Measurements from ENCODE around the gene CDK5RAP1. TPM values are rescaled to one million over a fixed set of nuclear protein-coding genes. Genes with fewer than 3 reads are reported as not detected.

Gene CDK5RAP1, protein sequence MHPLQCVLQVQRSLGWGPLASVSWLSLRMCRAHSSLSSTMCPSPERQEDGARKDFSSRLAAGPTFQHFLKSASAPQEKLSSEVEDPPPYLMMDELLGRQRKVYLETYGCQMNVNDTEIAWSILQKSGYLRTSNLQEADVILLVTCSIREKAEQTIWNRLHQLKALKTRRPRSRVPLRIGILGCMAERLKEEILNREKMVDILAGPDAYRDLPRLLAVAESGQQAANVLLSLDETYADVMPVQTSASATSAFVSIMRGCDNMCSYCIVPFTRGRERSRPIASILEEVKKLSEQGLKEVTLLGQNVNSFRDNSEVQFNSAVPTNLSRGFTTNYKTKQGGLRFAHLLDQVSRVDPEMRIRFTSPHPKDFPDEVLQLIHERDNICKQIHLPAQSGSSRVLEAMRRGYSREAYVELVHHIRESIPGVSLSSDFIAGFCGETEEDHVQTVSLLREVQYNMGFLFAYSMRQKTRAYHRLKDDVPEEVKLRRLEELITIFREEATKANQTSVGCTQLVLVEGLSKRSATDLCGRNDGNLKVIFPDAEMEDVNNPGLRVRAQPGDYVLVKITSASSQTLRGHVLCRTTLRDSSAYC
- polyA plus RNA-seq (2013, experiment 1 of 2), result 34.3 TPM
- 31.1 TPM for polyA plus RNA-seq (2013, experiment 2 of 2)

- WGBS, result under 1% methylated on average over 43 of the region's 43 CpGs
- Histone ChIP-seq H3K27ac (ENCODE audit: low read depth, low read length) (no peak within 1 kb of the TSS), H3K9me3 (ENCODE audit: insufficient read depth, low read depth, low read length) (no peaks in the 10 kb centered on the region), H3K36me3 (ENCODE audit: insufficient read depth, low read length) (peaks cover 11% of the 10 kb centered on the region), H3K27me3 (ENCODE audit: insufficient read depth, low read length) (no peaks in the 10 kb centered on the region), H3K9ac (ENCODE audit: low read depth, low read length) (peak within 1 kb of the TSS; percentile 80), H3K4me3 (ENCODE audit: low read length) (peak within 1 kb of the TSS; percentile 91), H3K4me1 (ENCODE audit: insufficient read depth, low read length) (peaks cover 9% of the 10 kb centered on the region; the same call in 1 of the 2 replicates)
Measured at GRCh38 chr20:33401184-33401920, at the start of gene CDK5RAP1. Gene CDK5RAP1 (minus strand): TSS chr20:33401519. CDS start chr20:33397064, 4,455 bp downstream.

- H3K27me3 ChIP-seq (ENCODE audit: insufficient read depth, low read length), result peaks cover under 1% of the 10 kb centered on the region; the same call in 1 of the 2 replicates
- H3K4me1 ChIP-seq (ENCODE audit: insufficient read depth, low read length), result no peaks in the 10 kb centered on the region
- no peaks in the 10 kb centered on the region for H3K36me3 ChIP-seq (ENCODE audit: insufficient read depth, low read length)
- 78% methylated on average over 4 of the region's 4 CpGs for WGBS
- no peak overlapping the region for H3K27ac ChIP-seq (ENCODE audit: low read depth, low read length)
- peaks cover 5% of the 10 kb centered on the region; the same call in 1 of the 2 replicates for H3K9me3 ChIP-seq (ENCODE audit: insufficient read depth, low read depth, low read length)
- H3K9ac ChIP-seq (ENCODE audit: low read depth, low read length), result no peak overlapping the region
- no peak overlapping the region for H3K4me3 ChIP-seq (ENCODE audit: low read length)
Measured at GRCh38 chr20:33450867-33451266, 49.5 kb upstream of the CDK5RAP1 start.

- no peak overlapping the region for H3K9ac ChIP-seq (ENCODE audit: low read depth, low read length)
- WGBS, result 90% methylated on average over 3 of the region's 4 CpGs
Measured at GRCh38 chr20:33445881-33446625, 44.7 kb upstream of the CDK5RAP1 start.

DNA sequence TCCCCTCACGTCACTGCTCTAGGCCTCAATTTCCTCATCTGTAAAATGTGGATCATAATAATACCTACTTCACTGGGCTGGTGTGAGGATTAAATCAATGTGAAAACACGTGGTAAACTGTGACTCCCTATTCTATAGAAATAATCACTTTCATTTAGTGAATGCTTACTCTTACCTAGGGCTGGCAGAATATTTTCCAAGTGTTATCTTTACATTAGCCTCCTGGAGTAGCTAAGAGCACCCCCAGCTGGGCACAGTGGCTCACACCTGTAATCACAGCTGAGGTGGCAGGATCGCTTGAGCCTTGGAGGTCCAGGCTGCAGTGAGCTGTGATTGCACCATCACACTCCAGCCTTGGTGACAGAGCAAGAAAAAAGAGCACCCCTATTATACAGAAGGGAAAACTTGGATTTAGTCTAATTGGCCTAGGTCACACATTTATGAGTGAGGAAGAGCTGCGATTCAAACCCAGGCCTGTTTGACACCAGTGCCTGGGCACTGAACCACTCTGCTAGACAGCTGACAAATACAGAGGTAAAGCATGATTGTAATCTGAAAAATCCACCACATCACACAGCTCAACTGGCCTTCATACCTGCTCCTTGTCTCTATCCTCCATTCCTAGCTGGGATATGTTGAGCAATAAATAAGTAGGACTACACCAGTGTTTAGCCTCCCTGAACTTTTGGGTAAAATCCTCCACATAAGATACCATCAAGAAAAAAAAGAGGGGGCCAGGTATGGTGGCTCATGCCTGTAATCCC, 43.7 kb upstream of the CDK5RAP1 start:
- H3K27me3 ChIP-seq (ENCODE audit: insufficient read depth, low read length), result peaks cover 29% of the 10 kb centered on the region
- peak overlapping the region; percentile 82 for H3K4me3 ChIP-seq (ENCODE audit: low read length)
- H3K4me1 ChIP-seq (ENCODE audit: insufficient read depth, low read length), result peaks cover 4% of the 10 kb centered on the region; the same call in 1 of the 2 replicates
- no peak overlapping the region for H3K9ac ChIP-seq (ENCODE audit: low read depth, low read length)
- H3K9me3 ChIP-seq (ENCODE audit: insufficient read depth, low read depth, low read length), result peaks cover 5% of the 10 kb centered on the region; the same call in 1 of the 2 replicates
- H3K27ac ChIP-seq (ENCODE audit: low read depth, low read length), result no peak overlapping the region
- 62% methylated on average over 3 of the region's 4 CpGs for WGBS
- H3K36me3 ChIP-seq (ENCODE audit: insufficient read depth, low read length), result no peaks in the 10 kb centered on the region

More at GRCh38 chr20:33445881-33446625, 44.7 kb upstream of the CDK5RAP1 start:
- Histone ChIP-seq H3K27ac (ENCODE audit: low read depth, low read length) (no peak overlapping the region), H3K36me3 (ENCODE audit: insufficient read depth, low read length) (no peaks in the 10 kb centered on the region), H3K9me3 (ENCODE audit: insufficient read depth, low read depth, low read length) (peaks cover 5% of the 10 kb centered on the region; the same call in 1 of the 2 replicates), H3K27me3 (ENCODE audit: insufficient read depth, low read length) (peaks cover 29% of the 10 kb centered on the region), H3K4me1 (ENCODE audit: insufficient read depth, low read length) (peaks cover 4% of the 10 kb centered on the region; the same call in 1 of the 2 replicates), H3K4me3 (ENCODE audit: low read length) (no peak overlapping the region)

DNA sequence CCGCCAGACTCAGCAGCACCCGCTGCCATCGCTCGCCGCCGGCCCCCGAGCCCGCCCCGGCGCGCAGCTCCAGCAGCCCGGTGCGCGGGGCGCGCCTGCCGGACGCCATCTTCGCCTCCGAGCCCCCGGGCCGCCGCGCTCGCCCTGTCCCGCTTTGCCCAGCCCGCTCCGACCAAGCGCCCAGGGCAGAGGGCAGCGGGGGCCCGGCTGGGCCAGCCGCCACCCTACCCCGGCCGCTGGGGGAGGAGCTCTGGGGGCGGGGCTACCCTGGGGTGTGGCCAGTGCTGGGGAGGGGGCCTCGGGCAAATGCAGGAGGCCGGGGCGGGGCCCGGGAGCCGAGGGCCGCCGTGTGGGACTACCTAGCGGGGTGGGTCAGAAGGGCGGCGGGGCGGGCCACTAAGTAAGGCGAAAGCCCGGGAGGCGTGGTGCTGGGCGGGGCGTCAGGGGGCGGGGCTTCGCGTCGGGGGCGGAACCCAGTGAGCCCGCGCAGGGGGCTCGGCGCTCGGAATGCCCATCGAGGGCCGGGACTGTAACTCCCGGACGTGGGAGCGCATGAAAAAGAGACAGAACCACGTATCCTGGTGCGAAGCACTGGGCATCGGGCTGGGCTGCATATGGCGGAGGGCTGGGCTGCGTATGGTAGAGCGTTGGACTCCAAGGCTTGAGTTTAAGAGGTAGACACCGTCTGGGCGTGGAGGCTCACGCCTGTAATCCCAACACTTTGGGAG, 42.4 kb upstream of the CDK5RAP1 start, which contains the start of gene SNTA1:
TSS of gene SNTA1 (minus strand) at position 252 of the 728 bp plus-strand sequence. CDS start at position 109, 143 bp downstream.
- peak within 1 kb of the TSS; percentile 82 for H3K4me3 ChIP-seq (ENCODE audit: low read length)
- H3K4me1 ChIP-seq (ENCODE audit: insufficient read depth, low read length), result peaks cover 4% of the 10 kb centered on the region; the same call in 1 of the 2 replicates
- peak within 1 kb of the TSS; percentile 67 for H3K9ac ChIP-seq (ENCODE audit: low read depth, low read length)
- WGBS, result under 1% methylated on average over 75 of the region's 75 CpGs
- no peaks in the 10 kb centered on the region for H3K36me3 ChIP-seq (ENCODE audit: insufficient read depth, low read length)
- peaks cover 29% of the 10 kb centered on the region for H3K27me3 ChIP-seq (ENCODE audit: insufficient read depth, low read length)
- H3K9me3 ChIP-seq (ENCODE audit: insufficient read depth, low read depth, low read length), result peaks cover 5% of the 10 kb centered on the region; the same call in 1 of the 2 replicates
- no peak within 1 kb of the TSS; the same call in 1 of the 2 replicates for H3K27ac ChIP-seq (ENCODE audit: low read depth, low read length)

- Histone ChIP-seq H3K4me1 (ENCODE audit: insufficient read depth, low read length) (peaks cover 4% of the 10 kb centered on the region; the same call in 1 of the 2 replicates), H3K9ac (ENCODE audit: low read depth, low read length) (peak overlapping the region; percentile 67), H3K36me3 (ENCODE audit: insufficient read depth, low read length) (no peaks in the 10 kb centered on the region), H3K9me3 (ENCODE audit: insufficient read depth, low read depth, low read length) (no peaks in the 10 kb centered on the region), H3K27me3 (ENCODE audit: insufficient read depth, low read length) (peaks cover 29% of the 10 kb centered on the region), H3K4me3 (ENCODE audit: low read length) (peak overlapping the region; percentile 71), H3K27ac (ENCODE audit: low read depth, low read length) (no peak overlapping the region)
- WGBS, result 4% methylated on average over 45 of the region's 45 CpGs
Measured at GRCh38 chr20:33443006-33443511, 41.7 kb upstream of the CDK5RAP1 start.

- WGBS, result 85% methylated on average over 9 of the region's 9 CpGs
- Histone ChIP-seq H3K9me3 (ENCODE audit: insufficient read depth, low read depth, low read length) (no peaks in the 10 kb centered on the region), H3K4me3 (ENCODE audit: low read length) (peak overlapping the region; percentile 71), H3K9ac (ENCODE audit: low read depth, low read length) (no peak overlapping the region), H3K4me1 (ENCODE audit: insufficient read depth, low read length) (peaks cover 4% of the 10 kb centered on the region; the same call in 1 of the 2 replicates), H3K27ac (ENCODE audit: low read depth, low read length) (no peak overlapping the region), H3K36me3 (ENCODE audit: insufficient read depth, low read length) (no peaks in the 10 kb centered on the region), H3K27me3 (ENCODE audit: insufficient read depth, low read length) (peaks cover 29% of the 10 kb centered on the region)
Measured at GRCh38 chr20:33442136-33443005, 41.1 kb upstream of the CDK5RAP1 start.

GRCh38 chr20:33441142-33441955, 40.0 kb upstream of the CDK5RAP1 start:
- no peaks in the 10 kb centered on the region for H3K36me3 ChIP-seq (ENCODE audit: insufficient read depth, low read length)
- H3K27me3 ChIP-seq (ENCODE audit: insufficient read depth, low read length), result peaks cover 29% of the 10 kb centered on the region
- WGBS, result 88% methylated on average over 6 of the region's 7 CpGs
- H3K4me1 ChIP-seq (ENCODE audit: insufficient read depth, low read length), result peaks cover 4% of the 10 kb centered on the region; the same call in 1 of the 2 replicates
- no peak overlapping the region for H3K4me3 ChIP-seq (ENCODE audit: low read length)
- no peak overlapping the region for H3K27ac ChIP-seq (ENCODE audit: low read depth, low read length)
- no peak overlapping the region for H3K9ac ChIP-seq (ENCODE audit: low read depth, low read length)
- no peaks in the 10 kb centered on the region for H3K9me3 ChIP-seq (ENCODE audit: insufficient read depth, low read depth, low read length)
